HL-60 (cell line): ENCODE results near the gene PJA1.

Source experiments
- POLR2AphosphoS5 ChIP-seq: IDR thresholded peaks from 2 replicates; pipeline ENCODE4 v1.6.1; 2012; ENCODE audit warnings: low read depth
- SPI1 ChIP-seq: IDR thresholded peaks from 2 replicates; pipeline ENCODE4 v1.6.1; 2012; ENCODE audit warnings: low read depth, mild to moderate bottlenecking, borderline replicate concordance
- TF ChIP-seq, protein P1 (sequence below): IDR thresholded peaks from one replicate; pipeline ENCODE4 v1.5.1; 2011; ENCODE audit warnings: low read length, control low read depth, inconsistent platforms; ENCODE audit not compliant: insufficient read depth

DNA sequence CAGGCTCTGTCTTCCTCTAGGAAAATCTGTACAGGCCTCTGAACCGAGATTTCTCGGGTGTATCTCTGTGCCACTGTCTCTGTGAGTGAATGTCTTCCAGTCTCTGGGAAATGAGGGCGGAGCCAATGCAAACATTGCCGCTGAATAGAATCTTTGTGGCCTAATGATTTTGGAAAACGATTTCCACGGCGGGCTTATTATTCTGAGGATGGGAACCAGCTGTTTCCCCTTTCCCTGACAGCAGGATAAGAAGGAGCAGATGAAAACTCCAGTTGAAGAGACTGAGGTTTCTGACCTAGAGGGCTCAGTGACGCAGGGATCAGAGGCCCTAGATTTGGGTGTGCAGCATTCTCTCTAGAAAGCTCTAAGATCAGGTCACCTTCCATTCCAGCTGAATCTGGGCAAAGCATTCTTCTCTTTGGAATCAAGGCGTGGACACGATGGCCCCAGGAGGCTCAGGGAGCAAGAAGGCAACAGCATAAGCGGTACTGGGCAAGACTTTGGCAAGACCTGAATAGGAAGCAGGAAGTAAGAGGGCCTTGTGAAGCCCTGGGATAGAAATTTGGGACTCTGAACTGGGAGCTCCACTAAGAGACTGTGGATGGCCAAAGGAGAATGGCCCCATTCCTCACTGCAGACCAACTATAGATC, 47.3 kb downstream of the PJA1 start:
- TF ChIP-seq, protein P1, sequence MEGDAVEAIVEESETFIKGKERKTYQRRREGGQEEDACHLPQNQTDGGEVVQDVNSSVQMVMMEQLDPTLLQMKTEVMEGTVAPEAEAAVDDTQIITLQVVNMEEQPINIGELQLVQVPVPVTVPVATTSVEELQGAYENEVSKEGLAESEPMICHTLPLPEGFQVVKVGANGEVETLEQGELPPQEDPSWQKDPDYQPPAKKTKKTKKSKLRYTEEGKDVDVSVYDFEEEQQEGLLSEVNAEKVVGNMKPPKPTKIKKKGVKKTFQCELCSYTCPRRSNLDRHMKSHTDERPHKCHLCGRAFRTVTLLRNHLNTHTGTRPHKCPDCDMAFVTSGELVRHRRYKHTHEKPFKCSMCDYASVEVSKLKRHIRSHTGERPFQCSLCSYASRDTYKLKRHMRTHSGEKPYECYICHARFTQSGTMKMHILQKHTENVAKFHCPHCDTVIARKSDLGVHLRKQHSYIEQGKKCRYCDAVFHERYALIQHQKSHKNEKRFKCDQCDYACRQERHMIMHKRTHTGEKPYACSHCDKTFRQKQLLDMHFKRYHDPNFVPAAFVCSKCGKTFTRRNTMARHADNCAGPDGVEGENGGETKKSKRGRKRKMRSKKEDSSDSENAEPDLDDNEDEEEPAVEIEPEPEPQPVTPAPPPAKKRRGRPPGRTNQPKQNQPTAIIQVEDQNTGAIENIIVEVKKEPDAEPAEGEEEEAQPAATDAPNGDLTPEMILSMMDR: no peak
- no peak for TF ChIP-seq POLR2AphosphoS5
- no peak for TF ChIP-seq SPI1
